ENCODE results near the gene LIMA1.

The LIMA1 gene

DNA sequence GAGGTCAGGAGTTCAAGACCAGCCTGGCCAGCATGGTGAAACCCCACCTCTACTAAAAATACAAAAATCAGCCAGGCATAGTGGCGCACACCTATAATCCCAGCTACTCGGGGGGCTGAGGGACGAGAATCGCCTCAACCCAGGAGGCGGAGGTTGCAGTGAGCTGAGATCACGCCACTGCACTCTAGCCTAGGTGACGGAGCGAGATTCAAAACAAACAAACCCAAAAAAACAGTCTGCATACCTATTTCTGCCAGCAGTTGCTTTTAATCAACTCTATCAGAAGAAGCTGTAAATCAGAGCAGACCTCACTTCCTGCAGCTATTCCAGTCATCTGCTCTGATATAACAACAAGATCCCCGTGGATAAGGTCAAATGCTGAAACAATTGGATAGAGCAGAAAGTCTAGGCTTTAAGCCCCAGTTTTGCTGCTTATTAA, 50.5 kb downstream of the LIMA1 start:
- ChIA-PET POLR2A (interaction anchor here (1.1 to 1.2 kb wide), 2 partner anchors 12 to 51 kb away, joined by 4 to 5 read pairs; partner anchors contain the start of gene LIMA1), CTCF (interaction anchor here (1.0 kb wide), 1 partner anchor 9 kb away, joined by 5 read pairs; no protein-coding TSS in a partner anchor)
- DNase-seq (ENCODE audit: extremely low spot score), result no peak
- TF ChIP-seq CTBP1 (IDR thresholded peaks at IDR 0.05; ENCODE audit: borderline replicate concordance) (no peak), TARDBP (IDR thresholded peaks at IDR 0.05) (no peak), ELF4 (IDR thresholded peaks at IDR 0.05) (no peak), FOXM1 (IDR thresholded peaks at IDR 0.05; ENCODE audit: borderline replicate concordance) (no peak), SP1 (IDR thresholded peaks at IDR 0.05) (no peak)

DNA sequence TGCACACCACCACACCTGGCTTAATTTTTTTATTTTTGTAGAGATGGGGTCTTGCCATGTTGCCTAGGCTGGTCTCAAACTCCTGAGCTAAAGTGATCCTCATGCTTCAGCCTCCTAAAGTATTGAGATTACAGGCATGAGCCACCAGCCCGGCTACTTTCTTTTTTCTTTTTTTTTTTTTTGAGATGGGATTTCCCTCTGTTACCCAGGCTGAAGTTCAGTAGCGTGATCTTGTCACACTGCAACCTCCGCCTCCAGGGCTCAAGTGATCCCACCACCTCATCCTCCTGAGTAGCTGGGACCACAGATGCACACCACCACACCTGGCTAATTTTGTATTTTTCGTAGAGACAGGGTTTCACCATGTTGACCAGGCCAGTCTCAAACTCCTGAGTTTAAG, 51.1 kb downstream of the LIMA1 start:
- POLR2A ChIA-PET, result interaction anchor here (1.1 to 1.2 kb wide), 2 partner anchors 11 to 51 kb away, joined by 4 to 5 read pairs; partner anchors contain the start of gene LIMA1
- no peak for DNase-seq (ENCODE audit: extremely low spot score)
- TF ChIP-seq FOXA1 (IDR thresholded peaks at IDR 0.05) (no peak), ZNF384 (IDR thresholded peaks at IDR 0.05) (no peak), TARDBP (IDR thresholded peaks at IDR 0.05) (no peak), BHLHE40 (IDR thresholded peaks at IDR 0.05; ENCODE audit: borderline replicate concordance) (no peak), NFRKB (IDR thresholded peaks at IDR 0.05) (no peak), CTBP1 (IDR thresholded peaks at IDR 0.05; ENCODE audit: borderline replicate concordance) (no peak), SUZ12 (IDR thresholded peaks at IDR 0.05) (no peak), ELF4 (IDR thresholded peaks at IDR 0.05) (no peak), HDGF (IDR thresholded peaks at IDR 0.05; ENCODE audit: borderline replicate concordance) (no peak), FOXM1 (IDR thresholded peaks at IDR 0.05; ENCODE audit: borderline replicate concordance) (no peak), ARNT (IDR thresholded peaks at IDR 0.05) (no peak), L3MBTL2 (conservative IDR thresholded peaks at IDR 0.05) (no peak)
- TF ChIP-seq, protein P1, sequence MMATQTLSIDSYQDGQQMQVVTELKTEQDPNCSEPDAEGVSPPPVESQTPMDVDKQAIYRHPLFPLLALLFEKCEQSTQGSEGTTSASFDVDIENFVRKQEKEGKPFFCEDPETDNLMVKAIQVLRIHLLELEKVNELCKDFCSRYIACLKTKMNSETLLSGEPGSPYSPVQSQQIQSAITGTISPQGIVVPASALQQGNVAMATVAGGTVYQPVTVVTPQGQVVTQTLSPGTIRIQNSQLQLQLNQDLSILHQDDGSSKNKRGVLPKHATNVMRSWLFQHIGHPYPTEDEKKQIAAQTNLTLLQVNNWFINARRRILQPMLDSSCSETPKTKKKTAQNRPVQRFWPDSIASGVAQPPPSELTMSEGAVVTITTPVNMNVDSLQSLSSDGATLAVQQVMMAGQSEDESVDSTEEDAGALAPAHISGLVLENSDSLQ (IDR thresholded peaks at IDR 0.05), result no peak
- CTCF ChIA-PET, result interaction anchor here (1.0 kb wide), 1 partner anchor 8 kb away, joined by 5 read pairs; no protein-coding TSS in a partner anchor

DNA sequence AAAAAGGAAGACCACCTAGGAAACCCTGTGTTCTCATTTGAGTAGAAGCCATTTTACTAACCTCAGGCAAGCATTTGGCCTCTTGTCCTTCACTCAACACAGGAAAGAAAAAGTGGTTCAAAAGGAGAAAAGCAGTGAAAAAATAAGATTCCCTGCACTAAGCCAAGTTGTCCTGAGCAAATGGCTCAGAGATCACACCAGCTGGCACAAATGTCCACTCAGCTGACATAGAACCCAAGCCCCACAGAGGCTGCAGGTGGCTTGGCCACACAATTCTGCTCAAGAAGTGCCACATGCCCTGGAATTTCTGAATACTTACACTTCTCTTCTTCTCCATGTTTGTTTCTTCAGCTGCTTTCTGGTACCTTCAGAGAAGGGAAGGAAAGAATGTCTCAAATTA, 52.0 kb downstream of the LIMA1 start:
- CTCF ChIA-PET, result no interaction called here
- POLR2A ChIA-PET, result no interaction called here
- DNase-seq (ENCODE audit: extremely low spot score), result no peak
- TF ChIP-seq FOXM1 (IDR thresholded peaks at IDR 0.05; ENCODE audit: borderline replicate concordance), result no peak
- TF ChIP-seq ELF4 (IDR thresholded peaks at IDR 0.05), result no peak
- no peak for TF ChIP-seq ZNF384 (IDR thresholded peaks at IDR 0.05)
- TF ChIP-seq, protein P1 (IDR thresholded peaks at IDR 0.05), result no peak
- no peak for TF ChIP-seq BHLHE40 (IDR thresholded peaks at IDR 0.05; ENCODE audit: borderline replicate concordance)
- TF ChIP-seq FOXA1 (IDR thresholded peaks at IDR 0.05), result no peak
- TF ChIP-seq FOXK2 (IDR thresholded peaks at IDR 0.05), result no peak
- no peak for TF ChIP-seq TARDBP (IDR thresholded peaks at IDR 0.05)
- no peak for TF ChIP-seq NFRKB (IDR thresholded peaks at IDR 0.05)
- no peak for TF ChIP-seq CTBP1 (IDR thresholded peaks at IDR 0.05; ENCODE audit: borderline replicate concordance)
- TF ChIP-seq L3MBTL2 (conservative IDR thresholded peaks at IDR 0.05), result no peak
- TF ChIP-seq SP1 (IDR thresholded peaks at IDR 0.05), result no peak
- no peak for TF ChIP-seq SUZ12 (IDR thresholded peaks at IDR 0.05)
- TF ChIP-seq HDGF (IDR thresholded peaks at IDR 0.05; ENCODE audit: borderline replicate concordance), result no peak
- TF ChIP-seq ARNT (IDR thresholded peaks at IDR 0.05), result no peak
- TF ChIP-seq LEF1 (IDR thresholded peaks at IDR 0.05; ENCODE audit: borderline replicate concordance), result no peak

DNA sequence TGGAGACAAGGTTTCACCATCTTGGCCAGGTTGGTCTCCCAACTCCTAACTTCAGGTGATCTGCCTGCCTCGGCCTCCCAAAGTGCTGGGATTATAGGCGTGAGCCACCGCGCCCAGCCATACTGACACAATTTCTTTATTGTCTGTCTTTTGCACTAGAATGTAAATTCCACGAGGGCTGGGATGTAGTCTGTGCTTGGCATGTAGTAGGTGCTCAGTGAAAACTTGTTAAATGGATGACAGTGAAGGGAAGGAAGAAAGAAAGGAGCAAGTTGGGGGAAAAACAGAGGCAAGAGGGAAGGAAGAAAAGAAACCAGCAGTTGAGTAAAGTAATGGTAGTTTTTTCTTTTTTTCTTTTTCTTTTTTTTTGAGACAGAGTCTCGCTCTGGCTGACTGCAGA, 53.1 kb downstream of the LIMA1 start:
- DNase-seq (ENCODE audit: extremely low spot score), result no peak
- no peak for TF ChIP-seq FOXA1 (IDR thresholded peaks at IDR 0.05)
- TF ChIP-seq FOXM1 (IDR thresholded peaks at IDR 0.05; ENCODE audit: borderline replicate concordance), result no peak
- TF ChIP-seq FOXK2 (IDR thresholded peaks at IDR 0.05), result no peak
- TF ChIP-seq ELF4 (IDR thresholded peaks at IDR 0.05), result no peak
- no peak for TF ChIP-seq TARDBP (IDR thresholded peaks at IDR 0.05)
- TF ChIP-seq BHLHE40 (IDR thresholded peaks at IDR 0.05; ENCODE audit: borderline replicate concordance), result no peak
- TF ChIP-seq SUZ12 (IDR thresholded peaks at IDR 0.05), result no peak
- CTCF ChIA-PET, result no interaction called here
- POLR2A ChIA-PET, result no interaction called here

DNA sequence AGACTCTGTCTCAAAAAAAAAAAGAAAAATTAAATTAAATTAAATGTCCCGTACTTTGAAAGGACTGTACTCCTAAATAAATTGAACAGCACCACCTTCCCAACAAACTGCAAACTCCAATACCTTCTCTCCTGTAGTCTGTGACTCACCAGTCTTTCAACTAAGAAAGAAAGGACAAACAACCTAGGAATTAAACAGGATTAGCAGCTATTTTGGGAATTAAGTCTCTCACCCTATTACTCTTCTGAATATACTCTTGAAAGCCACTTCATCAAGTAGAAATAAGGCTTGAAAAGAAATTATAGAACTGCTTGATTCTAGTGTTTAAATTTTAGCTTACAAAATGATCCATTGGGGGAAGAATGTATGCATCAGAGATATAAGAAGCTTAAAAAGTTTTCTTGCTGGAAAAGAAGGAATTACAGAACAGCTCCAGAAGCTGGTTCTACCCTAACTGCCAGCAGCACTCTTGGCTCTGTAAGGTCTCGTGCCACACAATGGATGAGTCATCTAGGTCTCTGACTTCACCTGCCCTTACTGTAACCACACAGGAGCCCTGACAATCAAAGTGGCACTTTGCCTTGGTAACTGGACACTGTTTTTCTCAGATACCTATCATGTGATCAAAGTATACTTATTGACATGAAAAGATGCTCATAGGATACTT, 59.2 kb downstream of the LIMA1 start:
- POLR2A ChIA-PET, result no interaction called here
- TF ChIP-seq LEF1 (IDR thresholded peaks at IDR 0.05; ENCODE audit: borderline replicate concordance), result no peak
- TF ChIP-seq TARDBP (IDR thresholded peaks at IDR 0.05), result no peak
- TF ChIP-seq, protein P1 (IDR thresholded peaks at IDR 0.05), result 0 out of 2 replicates have a peak, but pooled peaks have one; percentile 25
- DNase-seq (ENCODE audit: extremely low spot score), result no peak
- CTCF ChIA-PET, result interaction anchor here (0.6 to 1.3 kb wide), 5 partner anchors 9 to 148 kb away, joined by 3 to 5 read pairs (median 4); no protein-coding TSS in a partner anchor

DNA sequence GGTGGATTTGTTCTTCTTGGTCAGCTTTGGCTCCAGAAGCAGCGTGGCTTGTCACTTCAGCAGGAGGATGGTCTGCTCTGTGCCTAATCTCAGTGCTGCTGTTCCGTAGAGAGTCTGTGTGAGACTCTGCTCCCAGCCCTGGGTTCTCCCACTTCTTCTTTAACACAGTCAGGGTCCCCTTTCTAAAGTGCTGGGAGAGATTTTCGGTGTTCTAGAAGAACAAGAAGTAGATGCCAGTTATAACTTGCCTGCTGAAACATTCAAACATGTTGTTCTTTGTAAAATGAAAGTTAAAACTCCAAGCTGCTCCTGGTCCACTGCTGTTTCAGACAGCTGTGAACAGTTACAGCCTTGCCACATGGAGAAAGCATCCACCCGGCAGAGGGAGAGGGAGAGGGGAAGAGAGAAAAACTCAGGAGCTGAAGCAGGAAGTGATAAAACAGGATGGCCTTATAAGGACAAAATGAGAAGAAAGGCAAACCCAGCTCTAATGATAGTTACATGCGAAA, 61.0 kb downstream of the LIMA1 start:
- DNase-seq (ENCODE audit: extremely low spot score), result peak; percentile 60
- CTCF ChIA-PET, result no interaction called here
- POLR2A ChIA-PET, result interaction anchor here (0.6 to 3.1 kb wide), 12 partner anchors 11 to 81 kb away, joined by 3 to 29 read pairs (median 6); partner anchors contain the start of genes CERS5 and LIMA1
- TF ChIP-seq SP1 (IDR thresholded peaks at IDR 0.05) (no peak), ELF4 (IDR thresholded peaks at IDR 0.05) (no peak; the same call in 1 of the 2 replicates), L3MBTL2 (conservative IDR thresholded peaks at IDR 0.05) (peak; percentile 51), BHLHE40 (IDR thresholded peaks at IDR 0.05; ENCODE audit: borderline replicate concordance) (no peak), ARNT (IDR thresholded peaks at IDR 0.05) (no peak), CTBP1 (IDR thresholded peaks at IDR 0.05; ENCODE audit: borderline replicate concordance) (no peak), FOXK2 (IDR thresholded peaks at IDR 0.05) (no peak), FOXM1 (IDR thresholded peaks at IDR 0.05; ENCODE audit: borderline replicate concordance) (no peak)

Data from HEK293T (cell line).